LNCaP clone FGC (cell line): Measurements from ENCODE around the gene GRIK4.
A peak's percentile ranks its signal among the peaks of the same experiment; 100 is the strongest.

ENCODE experiments used
- DNase-seq: peaks from one replicate; pipeline ENCODE4 v3.0.0-alpha.2; 2011; ENCODE audit warnings: low read depth
- H3K4me3 ChIP-seq: 2 replicates; pipeline ENCODE4 v1.5.1; 2011; ENCODE audit warnings: mild to moderate bottlenecking, low read depth, low read length, control low read depth
- CTCF ChIP-seq: IDR thresholded peaks from 2 replicates; pipeline ENCODE4 v1.5.1; 2012; ENCODE audit warnings: mild to moderate bottlenecking; ENCODE audit not compliant: control insufficient read depth, insufficient read depth; ENCODE audit errors: extremely low read depth

GRIK4 gene

GRCh38 chr11:120923866-120924508, 412.4 kb downstream of the GRIK4 start:
- H3K4me3 ChIP-seq, result no peak overlapping the region
- no peak for DNase-seq

DNA sequence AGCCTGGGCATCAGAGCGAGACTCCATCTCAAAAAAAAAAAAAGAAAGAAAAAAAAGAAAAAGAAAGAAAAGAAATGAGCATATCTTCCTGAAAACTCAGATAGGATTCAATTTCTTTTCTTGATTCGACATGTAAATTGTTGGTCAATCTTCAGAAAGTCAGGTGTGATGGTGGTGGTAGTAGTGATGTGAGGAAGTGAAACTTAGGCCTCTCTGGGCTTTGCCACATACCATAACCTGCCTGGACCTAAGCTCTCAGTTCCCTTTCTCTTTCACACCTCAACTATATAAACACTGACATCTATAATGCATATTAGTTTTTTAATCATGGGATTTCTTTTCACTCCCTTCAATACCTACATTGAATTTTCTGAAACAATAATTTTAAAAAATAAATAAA, 414.4 kb downstream of the GRIK4 start:
- TF ChIP-seq CTCF, result no peak
- no peak overlapping the region for H3K4me3 ChIP-seq
- no peak for DNase-seq

More at GRCh38 chr11:120923866-120924508, 412.4 kb downstream of the GRIK4 start:
- no peak for TF ChIP-seq CTCF

DNA sequence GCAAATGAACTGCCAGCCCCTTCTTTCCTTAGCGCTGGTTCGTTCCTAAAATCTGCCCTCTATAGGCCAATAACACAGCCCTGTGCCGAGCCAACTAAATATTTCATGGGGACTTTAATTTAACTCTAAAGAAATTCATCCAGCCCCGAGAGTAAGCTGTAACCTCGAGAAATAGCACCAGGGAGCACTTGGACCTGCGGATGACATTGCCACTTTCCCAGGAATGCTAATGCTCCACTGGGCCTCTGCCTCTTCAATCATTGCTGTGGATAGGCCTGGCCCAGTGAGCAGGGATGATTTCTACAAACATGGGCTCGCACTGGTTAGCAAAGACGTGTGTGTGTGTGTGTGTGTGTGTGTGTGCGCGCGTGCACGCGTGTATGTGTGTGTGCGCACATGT, 417.1 kb downstream of the GRIK4 start:
- no peak for TF ChIP-seq CTCF
- no peak overlapping the region for H3K4me3 ChIP-seq
- no peak for DNase-seq

- no peak overlapping the region for H3K4me3 ChIP-seq
- no peak for DNase-seq
- no peak for TF ChIP-seq CTCF
These were observed 417.5 kb downstream of the GRIK4 start for GRCh38 chr11:120929090-120929489.

- no peak overlapping the region for H3K4me3 ChIP-seq
- peak; percentile 59 for TF ChIP-seq CTCF
- DNase-seq, result no peak
These were observed 418.2 kb downstream of the GRIK4 start for GRCh38 chr11:120929664-120930154.

GRCh38 chr11:120931057-120931779, 419.7 kb downstream of the GRIK4 start:
- no peak for DNase-seq
- TF ChIP-seq CTCF, result no peak
- no peak overlapping the region for H3K4me3 ChIP-seq
